Spleen (tissue), 11 donors: ENCODE results near the gene FABP7. TPM values are rescaled to one million over a fixed set of nuclear protein-coding genes. Genes with fewer than 3 reads are reported as not detected.

Experiments used
- DNase-seq: peaks from one replicate; pipeline ENCODE4 v3.0.0-alpha.2; 2020
- H3K27ac ChIP-seq, 8 donors: fragments of 200-600 bp; sonication (generic) in 7 of 8; 1 replicate in 4 of 8; 2 replicates in 4 of 8; pipeline versions ENCODE4 v1.5.0 to v1.8.0; 2016 to 2021; ENCODE audit warnings: inconsistent platforms in 4 of 8, mild to moderate bottlenecking in 4 of 8, moderate library complexity in 1 of 8
- H3K27me3 ChIP-seq, 7 donors: fragments of 200-600 bp; sonication (generic) in 6 of 7; replicated peaks in 1 of 7; 1 replicate in 4 of 7; 2 replicates in 3 of 7; pipeline versions ENCODE4 v1.5.0 to v1.8.0; 2016 to 2021; ENCODE audit warnings: inconsistent platforms in 3 of 7, mild to moderate bottlenecking in 1 of 7
- H3K36me3 ChIP-seq, 6 donors: fragments of 200-600 bp; sonication (generic) in 5 of 6; 1 replicate in 4 of 6; 2 replicates in 2 of 6; pipeline versions ENCODE4 v1.5.0 to v1.8.0; 2016 to 2021; ENCODE audit warnings: inconsistent platforms in 2 of 6
- H3K4me1 ChIP-seq, 6 donors: fragments of 200-600 bp; sonication (generic) in 5 of 6; 1 replicate in 3 of 6; 2 replicates in 3 of 6; pipeline versions ENCODE4 v1.5.0 to v1.8.0; 2016 to 2021; ENCODE audit warnings: inconsistent platforms in 3 of 6
- H3K4me3 ChIP-seq, 8 donors: fragments of 200-600 bp; sonication (generic) in 7 of 8; 1 replicate in 4 of 8; 2 replicates in 4 of 8; pipeline versions ENCODE4 v1.5.0 to v1.8.0; 2016 to 2021; ENCODE audit warnings: inconsistent platforms in 4 of 8, mild to moderate bottlenecking in 4 of 8, moderate library complexity in 2 of 8
- H3K9me3 ChIP-seq, 8 donors: fragments of 200-600 bp; sonication (generic) in 7 of 8; 1 replicate in 4 of 8; 2 replicates in 4 of 8; pipeline versions ENCODE4 v1.5.0 to v1.8.0; 2016 to 2021; ENCODE audit warnings: inconsistent platforms in 4 of 8
- POLR2A ChIP-seq, 3 donors: fragments of 450-650 bp; IDR thresholded peaks; one replicate each; pipeline ENCODE4 v1.5.1; 2017; ENCODE audit warnings: antibody characterized with exemption in 3 of 3, mild to moderate bottlenecking in 1 of 3
- POLR2AphosphoS5 ChIP-seq, 3 donors: sonication (generic); formaldehyde crosslinking; IDR thresholded peaks; one replicate each; pipeline ENCODE4 v1.5.1; 2017; ENCODE audit warnings: antibody characterized with exemption in 3 of 3
- WGBS, 5 donors: extraction: QIAGEN DNeasy Blood & Tissue Kit in 3 of 5; methylation state at CpG; one replicate each; pipeline versions ENCODE4 v1.1.5 to v1.1.7; 2013 to 2018; 5-methylcytosine and 5-hydroxymethylcytosine counted together
- intact Hi-C: fragments of 100-400 bp; cut with DNase I; formaldehyde crosslinking; loops from one replicate; pipeline ENCODE4 v1.15.0; 2023; ENCODE audit warnings: low total_unique reads
- polyA plus RNA-seq, 3 donors: library from polyadenylated mRNA; stranded (reverse); fragments of 200-250 nt; gene quantifications; one replicate each; pipeline ENCODE4 v1.2.1, GENCODE V29; 2013
- total RNA-seq, 7 donors: library from RNA; depleted of rRNA in 3 of 7; stranded (reverse); fragments of >200 nt in 3 of 7; fragmentation: NEBNext Ultra II Directional in 4 of 7; extraction: Animal tissue kit (Norgen Biotek cat#: 25700) in 4 of 7; gene quantifications; one replicate each; pipeline versions ENCODE4 v1.1.0 to v1.2.1, GENCODE V29; 2016 to 2021
- TF ChIP-seq, protein P1 (sequence below), 11 experiments: fragments of 200-600 bp in 7 of 11; fragments of 450-650 bp in 4 of 11; sonication (generic) in 4 of 11; IDR thresholded peaks in 8 of 11; conservative IDR thresholded peaks in 3 of 11; 1 replicate in 7 of 11; 2 replicates in 4 of 11; pipeline versions ENCODE4 v1.4.0 to v1.8.0; 2016 to 2021; ENCODE audit warnings: antibody characterized with exemption in 11 of 11, inconsistent platforms in 4 of 11, mild to moderate bottlenecking in 1 of 11
- donor health status: healthy with polysubstance abuse.
- donor health status: DM: no; HTN: no; CAD: no; lungs with moderate emphysema.
- donor health status: DM: no; HTN: no; CAD: no.
- donor health status: Bipolar disorder and iron deficiency.
- donor health status: healthy.
- donor health status: DM: no; HTN: no; CAD: no.
- donor health status: DM: yes; HTN: yes; CAD: no.

FABP7 gene
- total and polyA plus RNA-seq, 10 donors, result 0.08 TPM; not detected in 9

DNA sequence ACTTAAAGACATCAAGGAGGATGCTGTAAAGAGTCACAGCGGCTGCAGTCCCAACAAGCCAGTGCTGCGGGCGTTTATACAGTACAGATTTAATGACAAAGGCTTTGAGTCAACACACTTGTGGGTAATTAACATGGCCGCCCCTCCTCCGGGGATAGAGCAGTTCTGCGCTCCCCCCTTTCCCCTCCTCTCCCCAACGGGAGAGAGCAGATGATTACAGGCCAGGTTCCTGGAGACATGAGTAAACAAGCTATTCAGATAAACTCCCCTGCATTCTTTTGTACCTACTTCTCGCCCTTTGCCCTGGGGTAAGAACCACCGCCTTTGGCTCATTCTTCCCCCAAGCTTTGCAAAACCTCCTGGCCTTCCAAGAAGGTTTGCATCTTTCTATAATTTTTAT, 23.6 kb upstream of the FABP7 start:
- H3K4me1 ChIP-seq, result peaks cover 0 to 35% (median 16%) of the 10 kb centered on the region in 6 donors
- TF ChIP-seq POLR2A (IDR thresholded peaks at IDR 0.05) (no peak), POLR2AphosphoS5 (IDR thresholded peaks at IDR 0.05) (no peak)
- TF ChIP-seq, protein P1, sequence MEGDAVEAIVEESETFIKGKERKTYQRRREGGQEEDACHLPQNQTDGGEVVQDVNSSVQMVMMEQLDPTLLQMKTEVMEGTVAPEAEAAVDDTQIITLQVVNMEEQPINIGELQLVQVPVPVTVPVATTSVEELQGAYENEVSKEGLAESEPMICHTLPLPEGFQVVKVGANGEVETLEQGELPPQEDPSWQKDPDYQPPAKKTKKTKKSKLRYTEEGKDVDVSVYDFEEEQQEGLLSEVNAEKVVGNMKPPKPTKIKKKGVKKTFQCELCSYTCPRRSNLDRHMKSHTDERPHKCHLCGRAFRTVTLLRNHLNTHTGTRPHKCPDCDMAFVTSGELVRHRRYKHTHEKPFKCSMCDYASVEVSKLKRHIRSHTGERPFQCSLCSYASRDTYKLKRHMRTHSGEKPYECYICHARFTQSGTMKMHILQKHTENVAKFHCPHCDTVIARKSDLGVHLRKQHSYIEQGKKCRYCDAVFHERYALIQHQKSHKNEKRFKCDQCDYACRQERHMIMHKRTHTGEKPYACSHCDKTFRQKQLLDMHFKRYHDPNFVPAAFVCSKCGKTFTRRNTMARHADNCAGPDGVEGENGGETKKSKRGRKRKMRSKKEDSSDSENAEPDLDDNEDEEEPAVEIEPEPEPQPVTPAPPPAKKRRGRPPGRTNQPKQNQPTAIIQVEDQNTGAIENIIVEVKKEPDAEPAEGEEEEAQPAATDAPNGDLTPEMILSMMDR (IDR thresholded peaks at IDR 0.05 in 8 of 11, conservative IDR thresholded peaks at IDR 0.05 in 3 of 11), result no peak
- H3K27me3 ChIP-seq, result no peaks in the 10 kb centered on the region
- no peaks in the 10 kb centered on the region for H3K9me3 ChIP-seq
- WGBS, 5 donors, result 76 to 89% (median 86%) methylated on average over 9 of the region's 9 CpGs
- no peaks in the 10 kb centered on the region for H3K36me3 ChIP-seq
- no peak overlapping the region for H3K27ac ChIP-seq
- intact Hi-C loops, result no loop called here
- DNase-seq, result no peak
- H3K4me3 ChIP-seq, result no peak overlapping the region

DNA sequence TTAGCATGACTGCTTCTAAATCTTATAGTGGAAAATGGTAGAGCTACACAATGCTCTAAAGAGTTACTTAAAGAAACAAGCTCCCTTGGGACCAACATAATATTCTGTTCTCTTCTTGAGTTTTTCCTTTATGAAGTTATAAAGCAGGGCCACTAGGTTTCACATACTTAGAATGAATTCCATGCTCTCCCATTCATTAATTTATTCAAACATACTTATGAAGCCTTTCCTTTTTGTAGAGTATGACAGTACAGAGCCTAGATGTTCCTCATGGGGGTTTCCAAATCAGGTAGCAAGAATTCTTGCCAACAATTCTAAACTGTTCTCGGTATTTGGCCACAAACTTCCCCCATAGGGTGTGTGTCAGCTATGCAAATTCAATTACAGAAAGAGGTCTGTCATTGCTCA, 20.6 kb upstream of the FABP7 start:
- intact Hi-C loops, result no loop called here
- H3K4me1 ChIP-seq, result peaks cover 0 to 7% (median 2%) of the 10 kb centered on the region in 6 donors
- H3K36me3 ChIP-seq, result no peaks in the 10 kb centered on the region
- WGBS, 5 donors, result 18 to 61% (median 31%) methylated on average over 1 of the region's 1 CpG
- H3K27me3 ChIP-seq, result no peaks in the 10 kb centered on the region
- peak overlapping the region in 2 of 8 donors; percentile 15 to 37 for H3K27ac ChIP-seq
- no peak overlapping the region for H3K4me3 ChIP-seq
- no peaks in the 10 kb centered on the region for H3K9me3 ChIP-seq
- TF ChIP-seq POLR2AphosphoS5 (IDR thresholded peaks at IDR 0.05), result no peak
- TF ChIP-seq, protein P1 (IDR thresholded peaks at IDR 0.05 in 8 of 11, conservative IDR thresholded peaks at IDR 0.05 in 3 of 11), result no peak
- DNase-seq, result no peak

DNA sequence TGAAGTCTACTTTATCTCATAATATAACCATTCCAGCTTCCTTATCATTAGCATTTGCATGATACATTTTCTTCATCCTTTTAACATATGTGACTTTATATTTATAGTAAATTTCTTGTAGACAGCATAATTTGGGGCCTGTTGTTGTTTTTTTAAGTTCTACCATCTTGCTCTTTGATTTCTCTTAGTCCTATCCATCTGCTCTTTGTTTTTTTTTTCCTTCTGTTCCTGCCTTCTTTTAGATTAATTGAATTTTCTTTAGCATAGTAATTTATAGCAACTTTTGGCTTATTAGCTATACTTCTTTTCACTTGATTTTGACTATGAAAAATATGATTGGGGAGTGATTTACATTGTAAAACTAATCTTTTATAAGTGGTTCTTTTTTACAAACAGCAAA, 19.2 kb upstream of the FABP7 start:
- TF ChIP-seq POLR2AphosphoS5 (IDR thresholded peaks at IDR 0.05), result no peak
- no peak for TF ChIP-seq POLR2A (IDR thresholded peaks at IDR 0.05)
- TF ChIP-seq, protein P1 (IDR thresholded peaks at IDR 0.05 in 8 of 11, conservative IDR thresholded peaks at IDR 0.05 in 3 of 11), result no peak
- Histone ChIP-seq H3K27me3 (no peaks in the 10 kb centered on the region), H3K36me3 (no peaks in the 10 kb centered on the region), H3K4me1 (no peaks in the 10 kb centered on the region), H3K27ac (no peak overlapping the region), H3K9me3 (no peaks in the 10 kb centered on the region), H3K4me3 (no peak overlapping the region)
- no peak for DNase-seq
- intact Hi-C loops, result no loop called here

DNA sequence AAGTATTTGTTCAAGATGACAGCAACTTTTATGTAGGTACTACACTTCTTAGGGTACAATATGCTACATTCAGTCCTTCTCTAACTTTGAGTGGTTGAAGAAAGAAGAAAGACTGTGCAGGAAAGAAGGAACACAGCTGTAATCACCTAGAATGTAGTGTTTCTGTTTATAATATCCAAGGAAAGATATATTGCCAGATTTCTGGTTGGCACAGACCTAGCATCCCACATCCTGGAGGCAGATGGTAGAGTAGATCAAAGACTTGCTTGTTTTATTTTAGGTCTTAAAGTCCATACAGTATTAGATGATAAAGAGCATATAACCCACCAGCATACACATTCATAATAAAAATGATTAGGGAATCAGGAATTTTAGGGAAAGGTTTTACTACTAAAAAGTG, 13.3 kb upstream of the FABP7 start:
- peaks cover 0 to 8% (median 0%) of the 10 kb centered on the region in 6 donors for H3K4me1 ChIP-seq
- TF ChIP-seq POLR2AphosphoS5 (IDR thresholded peaks at IDR 0.05), result no peak
- TF ChIP-seq POLR2A (IDR thresholded peaks at IDR 0.05), result no peak
- TF ChIP-seq, protein P1 (IDR thresholded peaks at IDR 0.05 in 8 of 11, conservative IDR thresholded peaks at IDR 0.05 in 3 of 11), result no peak
- intact Hi-C loops, result no loop called here
- DNase-seq, result no peak
- H3K27me3 ChIP-seq, result no peaks in the 10 kb centered on the region
- no peaks in the 10 kb centered on the region for H3K9me3 ChIP-seq
- no peak overlapping the region for H3K27ac ChIP-seq
- H3K36me3 ChIP-seq, result no peaks in the 10 kb centered on the region
- no peak overlapping the region for H3K4me3 ChIP-seq
